HG03342 (cell line): Measurements from ENCODE around the gene GPR156.

Experiments
- ATAC-seq: cut with Tn5 transposase; IDR thresholded peaks from one replicate; pipeline ENCODE4 v1.9.1; 2021; ENCODE audit warnings: mild to moderate bottlenecking, moderate library complexity; ENCODE audit not compliant: unreplicated experiment

GPR156 gene

GRCh38 chr3:120198305-120198878 lies 86.6 kb downstream of the GPR156 start:
- ATAC-seq = no peak

- ATAC-seq = no peak
Measured at GRCh38 chr3:120196812-120197211, 88.2 kb downstream of the GPR156 start.

GRCh38 chr3:120196333-120196732 lies 88.7 kb downstream of the GPR156 start:
- no peak for ATAC-seq

DNA sequence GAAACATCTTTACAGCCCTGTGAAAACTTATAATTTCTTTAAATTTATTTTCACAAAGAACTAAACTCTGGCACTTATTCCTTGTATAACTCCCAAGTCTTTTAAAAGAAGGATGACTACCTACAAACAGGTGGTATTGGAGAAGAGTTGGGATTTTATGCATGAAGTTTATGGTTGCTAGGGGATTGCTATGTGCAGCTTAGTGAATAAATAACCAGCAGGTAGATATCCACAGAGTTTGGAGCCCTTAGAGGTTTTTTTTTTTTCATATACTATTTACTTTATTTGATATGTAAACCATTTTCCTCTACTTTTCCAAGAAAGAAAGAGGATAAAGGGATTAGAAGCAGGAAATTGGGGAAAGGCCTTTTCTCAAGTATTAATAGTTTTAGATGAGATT lies 91.5 kb downstream of the GPR156 start:
- no peak for ATAC-seq

DNA sequence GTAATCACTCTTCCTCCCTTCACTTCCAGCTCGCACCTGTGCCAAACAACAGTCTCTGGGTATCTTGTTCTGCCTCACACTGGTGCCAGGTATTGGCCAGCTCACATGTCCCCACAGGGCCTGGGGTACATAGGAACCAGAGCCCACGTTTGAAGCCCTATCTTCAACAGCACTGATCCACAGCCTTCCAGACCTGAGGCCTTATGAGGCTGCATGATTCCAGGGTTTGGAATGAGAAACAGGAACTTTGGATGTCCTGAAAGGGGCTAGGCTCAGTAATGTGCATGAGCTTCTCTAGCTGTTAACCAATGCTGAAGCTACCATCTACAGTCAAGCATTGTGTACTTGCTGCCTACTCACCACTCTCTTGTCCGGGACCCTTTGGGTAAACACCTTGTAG lies 92.4 kb downstream of the GPR156 start:
- ATAC-seq = no peak

- ATAC-seq = no peak
Measured at GRCh38 chr3:120192159-120192558, 92.9 kb downstream of the GPR156 start.

DNA sequence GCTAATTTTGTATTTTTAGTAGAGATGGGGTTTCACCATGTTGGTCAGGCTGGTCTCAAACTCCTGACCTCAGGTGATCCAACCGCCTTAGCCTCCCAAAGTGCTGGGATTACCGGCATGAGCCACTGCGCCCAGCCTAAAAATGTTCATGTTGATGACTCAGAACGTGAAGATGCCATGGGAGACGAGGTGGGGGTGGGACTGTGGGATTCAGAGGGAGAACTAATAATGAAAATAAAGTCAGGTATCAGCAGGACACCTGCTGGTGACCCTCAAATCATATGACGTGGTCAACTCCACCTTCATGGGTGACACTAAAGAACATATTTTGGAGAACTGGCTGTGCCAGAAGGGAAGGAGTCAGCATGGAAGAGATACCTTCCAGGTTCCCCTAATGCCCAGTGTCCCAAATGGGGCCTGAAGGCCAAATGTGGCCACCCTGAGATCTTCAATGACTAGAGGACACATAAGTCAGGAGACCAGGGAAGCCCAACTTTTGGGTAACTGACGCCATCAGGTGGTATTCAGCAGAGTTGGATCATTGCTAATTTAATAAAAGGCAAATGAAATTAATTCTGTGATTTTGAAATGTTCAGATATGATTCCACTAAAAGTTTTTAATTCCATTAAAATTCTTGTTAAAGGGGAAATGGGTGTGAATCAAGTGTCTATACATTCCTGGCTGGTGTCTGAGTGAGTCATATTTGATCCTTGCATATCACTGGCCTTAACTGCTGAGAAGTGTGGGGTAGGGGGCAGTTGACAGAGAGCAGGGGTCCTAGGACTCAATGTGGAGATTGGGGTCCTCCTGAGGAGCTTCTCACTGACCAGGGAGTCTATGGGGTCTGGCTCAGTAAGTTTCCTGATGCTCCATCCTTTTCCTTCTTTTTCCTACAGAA lies 102.2 kb downstream of the GPR156 start:
- no peak for ATAC-seq

DNA sequence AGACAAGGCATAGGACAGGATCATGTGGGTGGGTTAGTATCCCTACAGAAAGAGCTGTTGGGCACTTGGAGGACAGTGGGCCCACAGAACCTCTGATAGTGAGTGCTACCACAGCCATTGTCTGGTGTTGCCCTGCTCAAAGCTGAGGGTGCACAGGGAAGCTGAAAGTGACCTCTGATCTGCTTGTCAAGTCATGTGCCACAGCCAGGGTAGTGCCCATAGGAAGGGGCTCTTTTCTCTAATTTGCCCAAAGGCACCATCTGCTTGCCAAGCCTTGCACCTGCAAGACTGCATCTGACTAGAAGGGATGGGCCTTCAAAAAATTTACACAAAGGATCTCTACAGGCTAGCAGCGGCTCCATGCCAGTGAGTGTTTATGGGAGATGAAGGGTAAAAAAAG lies 103.4 kb downstream of the GPR156 start:
- ATAC-seq = no peak

DNA sequence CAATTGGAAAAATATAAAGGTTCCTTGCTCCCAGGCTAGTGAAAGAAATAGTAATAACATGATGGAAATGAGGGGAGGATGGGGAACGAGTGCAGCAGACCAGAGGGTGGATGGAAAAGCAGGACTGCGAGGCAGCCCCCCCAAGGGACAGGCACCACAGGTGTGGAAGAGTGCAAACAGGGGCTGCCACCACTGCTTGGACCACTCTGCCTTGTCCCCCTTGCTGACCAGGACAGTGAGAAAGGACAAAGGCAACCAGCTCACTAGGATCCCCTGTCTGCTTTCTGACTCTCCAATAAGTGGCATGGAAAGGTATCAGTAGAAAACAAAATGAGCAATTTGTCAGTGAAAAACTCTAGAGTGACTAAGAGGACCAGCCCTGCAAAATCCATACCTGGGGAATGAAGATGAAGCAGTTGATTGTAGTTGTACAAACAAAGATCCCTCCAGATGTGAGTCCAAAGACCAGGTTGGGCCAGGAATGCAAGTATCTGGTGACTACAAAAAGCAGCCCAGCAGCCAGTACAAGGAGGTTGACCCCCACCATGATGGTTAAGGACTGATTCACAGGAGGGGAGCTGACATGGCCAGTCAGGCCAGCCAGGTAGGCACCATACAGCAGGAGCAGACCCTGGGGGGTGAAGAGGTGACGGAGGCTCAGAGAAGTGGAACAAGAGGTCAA lies 104.2 kb downstream of the GPR156 start:
- ATAC-seq = no peak

GRCh38 chr3:120177707-120178306 lies 107.2 kb downstream of the GPR156 start:
- no peak for ATAC-seq

- no peak for ATAC-seq
Measured at GRCh38 chr3:120177151-120177550, 107.9 kb downstream of the GPR156 start.

- ATAC-seq = no peak
Measured at GRCh38 chr3:120174811-120175539, 110.0 kb downstream of the GPR156 start.

- no peak for ATAC-seq
Measured at GRCh38 chr3:120173056-120173675, 111.9 kb downstream of the GPR156 start.

DNA sequence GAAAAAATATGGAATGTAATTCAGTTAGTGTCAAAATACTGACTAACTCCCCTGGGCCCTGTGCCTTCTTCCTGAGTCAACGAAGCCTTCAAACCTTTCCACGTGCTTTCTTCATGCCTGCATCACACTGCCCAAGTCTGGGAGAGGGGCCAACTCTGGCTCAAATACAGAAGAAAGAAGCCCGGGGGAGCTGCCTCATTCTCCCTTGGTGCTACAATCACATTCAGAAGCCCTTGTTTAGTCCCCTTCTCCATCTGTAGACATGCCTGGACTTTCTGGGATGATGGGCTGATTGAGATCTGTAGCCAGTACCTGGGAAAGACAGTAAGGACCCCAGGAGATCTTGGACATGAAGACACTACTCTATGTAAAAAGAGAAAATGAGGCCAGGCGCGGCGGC lies 113.0 kb downstream of the GPR156 start:
- no peak for ATAC-seq

DNA sequence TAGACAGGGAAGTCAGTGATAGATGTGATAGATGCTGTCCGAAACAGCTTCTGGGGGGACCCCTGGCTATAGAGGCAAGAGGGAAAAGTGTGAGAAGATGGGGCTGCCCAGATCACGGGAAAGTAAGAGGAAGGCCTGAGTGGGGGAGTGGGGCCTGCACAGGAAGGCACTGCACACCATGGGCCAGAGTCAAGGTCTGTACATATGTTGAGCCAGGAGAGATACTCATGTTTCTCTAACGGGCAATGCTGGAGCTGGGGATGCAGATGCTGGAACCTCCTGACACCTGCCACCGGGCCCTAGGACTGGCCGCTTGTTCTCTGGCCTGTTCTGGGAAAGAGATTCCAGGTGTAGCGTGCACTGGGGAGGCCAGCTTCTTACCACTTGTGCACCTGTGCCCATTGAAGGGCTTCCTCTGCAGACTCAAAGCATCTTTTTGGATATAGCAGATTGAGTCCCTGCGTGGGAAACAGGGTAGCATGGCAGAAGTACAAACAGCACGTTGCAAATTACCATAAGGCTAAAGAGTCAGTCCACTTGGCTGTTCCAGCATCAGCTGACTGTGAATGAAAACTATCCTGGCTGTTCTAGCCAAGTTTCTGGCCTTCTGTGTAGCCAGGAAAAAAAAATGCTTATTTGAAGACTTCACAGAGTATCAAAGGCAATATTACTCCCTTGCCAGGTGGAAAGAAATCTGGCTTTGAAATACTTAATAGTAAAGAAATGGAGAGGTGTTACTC lies 113.7 kb downstream of the GPR156 start:
- no peak for ATAC-seq

DNA sequence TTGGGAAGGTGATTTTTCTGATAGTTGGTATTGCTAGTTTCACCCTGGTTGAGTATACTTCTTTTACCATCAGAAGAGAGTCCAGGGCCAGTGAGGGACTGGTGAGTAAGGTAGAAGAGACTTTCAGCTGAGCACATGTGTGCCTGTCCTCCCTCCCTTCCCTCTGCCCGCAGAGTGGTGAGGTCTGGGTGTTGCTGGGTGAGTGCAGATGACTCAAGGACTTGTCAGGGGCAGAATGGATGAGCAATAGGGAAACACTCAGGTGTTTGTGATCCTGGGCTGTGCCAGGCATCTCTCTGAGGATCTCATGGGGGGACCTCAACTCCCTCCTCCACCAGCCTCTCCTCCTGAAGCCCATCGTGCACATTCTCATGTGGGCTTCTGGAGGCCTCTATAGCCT lies 114.8 kb downstream of the GPR156 start:
- no peak for ATAC-seq

DNA sequence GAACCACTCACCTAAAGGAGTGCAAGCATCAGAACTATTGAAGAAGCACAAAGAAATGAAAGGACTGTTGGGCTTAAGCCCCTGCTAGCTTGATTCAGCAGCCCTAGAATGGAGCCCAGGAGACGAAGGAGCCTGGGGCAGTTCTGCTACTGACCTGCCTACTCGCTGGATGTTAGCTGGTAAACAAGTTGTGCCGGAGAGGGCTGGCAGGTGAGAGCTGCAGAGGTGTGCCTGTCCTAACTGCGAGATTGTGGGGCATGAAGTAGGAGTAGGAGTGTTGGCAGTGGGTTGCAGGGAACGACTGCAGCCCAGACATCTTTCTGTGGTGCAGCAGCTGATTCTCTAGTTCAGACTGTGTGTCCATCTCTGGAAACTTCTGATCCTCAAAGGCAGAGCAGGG lies 115.6 kb downstream of the GPR156 start:
- ATAC-seq = no peak

GRCh38 chr3:120168611-120169010 lies 116.4 kb downstream of the GPR156 start:
- no peak for ATAC-seq

- ATAC-seq = no peak
Measured at GRCh38 chr3:120168038-120168437, 117.0 kb downstream of the GPR156 start.

- ATAC-seq = no peak
Measured at GRCh38 chr3:120167488-120167887, 117.5 kb downstream of the GPR156 start.
